Hepatocyte (in vitro differentiated cells): Measurements from ENCODE around the gene TEC.

Source experiments
- EZH2 ChIP-seq: fragments of 200-600 bp; sonication (generic); IDR thresholded peaks from 2 replicates; pipeline ENCODE4 v1.6.1; 2016; ENCODE audit warnings: antibody characterized with exemption, mild to moderate bottlenecking, borderline replicate concordance
- EZH2phosphoT487 ChIP-seq: fragments of 200-600 bp; sonication (generic); IDR thresholded peaks from one replicate; pipeline ENCODE4 v1.6.1; 2018; ENCODE audit warnings: antibody characterized with exemption, mild to moderate bottlenecking, low read depth, moderate library complexity; ENCODE audit not compliant: unreplicated experiment, severe bottlenecking
- TF ChIP-seq, protein P1 (sequence below): fragments of 200-600 bp; sonication (generic); IDR thresholded peaks from 2 replicates; pipeline ENCODE4 v1.5.1; 2016; ENCODE audit warnings: antibody characterized with exemption, mild to moderate bottlenecking; ENCODE audit not compliant: poor library complexity

DNA sequence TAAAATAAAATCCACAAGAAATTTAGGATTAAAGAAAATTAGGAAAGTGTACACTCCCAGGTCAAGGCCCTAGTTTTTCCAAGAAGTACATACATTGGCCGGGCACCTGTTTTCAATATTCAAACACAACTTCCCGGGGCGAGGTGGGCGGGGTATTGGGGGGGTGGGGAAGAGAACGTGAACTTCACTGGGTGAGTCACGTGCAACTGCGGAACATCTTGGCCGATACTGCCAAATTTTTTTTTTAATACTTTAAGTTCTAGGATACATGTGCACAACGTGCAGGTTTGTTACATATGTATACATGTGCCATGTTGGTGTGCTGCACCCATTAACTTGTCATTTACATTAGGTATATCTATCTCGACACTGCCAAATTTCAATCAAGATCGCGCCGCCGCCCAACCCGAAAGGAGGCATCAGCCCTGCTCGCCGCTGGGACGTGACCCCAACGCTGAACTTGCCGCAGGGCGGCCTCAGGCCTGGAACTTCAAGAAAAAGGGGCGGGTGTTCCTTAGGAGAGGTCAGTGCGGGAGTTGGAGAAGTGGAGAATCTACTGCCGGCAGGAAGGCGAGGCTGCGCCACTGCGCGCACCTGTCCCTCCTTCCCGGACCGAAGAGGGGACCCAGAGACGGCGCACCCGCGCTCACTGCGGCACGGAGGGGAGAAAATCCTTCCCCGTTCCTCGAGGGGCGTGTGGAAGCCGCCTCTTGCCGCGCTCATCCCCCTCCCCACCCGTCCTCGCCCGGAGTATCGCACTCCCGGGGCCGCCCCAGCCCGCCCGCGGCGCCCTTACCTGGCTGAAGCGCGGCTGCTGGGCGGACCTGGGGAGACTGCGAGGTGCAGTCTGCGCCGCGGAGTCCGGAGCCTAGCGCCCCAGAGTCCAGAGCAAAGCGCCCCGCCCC is at the start of gene TEC:
- TF ChIP-seq, protein P1, sequence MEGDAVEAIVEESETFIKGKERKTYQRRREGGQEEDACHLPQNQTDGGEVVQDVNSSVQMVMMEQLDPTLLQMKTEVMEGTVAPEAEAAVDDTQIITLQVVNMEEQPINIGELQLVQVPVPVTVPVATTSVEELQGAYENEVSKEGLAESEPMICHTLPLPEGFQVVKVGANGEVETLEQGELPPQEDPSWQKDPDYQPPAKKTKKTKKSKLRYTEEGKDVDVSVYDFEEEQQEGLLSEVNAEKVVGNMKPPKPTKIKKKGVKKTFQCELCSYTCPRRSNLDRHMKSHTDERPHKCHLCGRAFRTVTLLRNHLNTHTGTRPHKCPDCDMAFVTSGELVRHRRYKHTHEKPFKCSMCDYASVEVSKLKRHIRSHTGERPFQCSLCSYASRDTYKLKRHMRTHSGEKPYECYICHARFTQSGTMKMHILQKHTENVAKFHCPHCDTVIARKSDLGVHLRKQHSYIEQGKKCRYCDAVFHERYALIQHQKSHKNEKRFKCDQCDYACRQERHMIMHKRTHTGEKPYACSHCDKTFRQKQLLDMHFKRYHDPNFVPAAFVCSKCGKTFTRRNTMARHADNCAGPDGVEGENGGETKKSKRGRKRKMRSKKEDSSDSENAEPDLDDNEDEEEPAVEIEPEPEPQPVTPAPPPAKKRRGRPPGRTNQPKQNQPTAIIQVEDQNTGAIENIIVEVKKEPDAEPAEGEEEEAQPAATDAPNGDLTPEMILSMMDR = no peak
- TF ChIP-seq EZH2phosphoT487 (no peak), EZH2 (no peak)
